ENCODE data around the gene GPR157.
A peak's percentile ranks its signal among the peaks of the same experiment; 100 is the strongest.

GPR157 gene

DNA sequence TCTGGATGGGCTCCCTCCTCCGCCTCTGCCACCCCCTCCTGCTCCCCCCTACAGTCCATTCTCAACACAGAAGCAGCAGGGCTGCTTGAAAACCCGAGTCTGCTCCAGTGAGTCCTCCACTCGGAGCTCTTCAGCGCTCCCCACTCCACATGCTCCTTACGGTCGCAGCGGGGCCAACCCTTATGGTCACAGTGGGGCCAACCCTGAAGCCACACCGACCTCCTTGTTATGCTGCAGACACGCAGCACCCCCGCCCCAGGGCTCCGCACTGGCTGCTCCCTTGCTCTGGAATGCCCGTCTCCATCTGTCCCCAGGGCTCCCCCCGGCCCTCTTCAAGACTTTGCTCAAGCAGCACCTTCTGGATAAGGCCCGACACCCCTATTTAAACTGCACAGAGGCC, 22.6 kb downstream of the GPR157 start:
- ChIA-PET CTCF (no interaction called here), POLR2A (ENCODE audit: low non-redundant PET) (interaction anchor here (0.5 kb wide), 1 partner anchor 20 kb away, joined by 3 read pairs; no protein-coding TSS in a partner anchor)
- no peak for DNase-seq (ENCODE audit: low spot score)
- no peak overlapping the region for H3K27ac ChIP-seq
- TF ChIP-seq, protein P1, sequence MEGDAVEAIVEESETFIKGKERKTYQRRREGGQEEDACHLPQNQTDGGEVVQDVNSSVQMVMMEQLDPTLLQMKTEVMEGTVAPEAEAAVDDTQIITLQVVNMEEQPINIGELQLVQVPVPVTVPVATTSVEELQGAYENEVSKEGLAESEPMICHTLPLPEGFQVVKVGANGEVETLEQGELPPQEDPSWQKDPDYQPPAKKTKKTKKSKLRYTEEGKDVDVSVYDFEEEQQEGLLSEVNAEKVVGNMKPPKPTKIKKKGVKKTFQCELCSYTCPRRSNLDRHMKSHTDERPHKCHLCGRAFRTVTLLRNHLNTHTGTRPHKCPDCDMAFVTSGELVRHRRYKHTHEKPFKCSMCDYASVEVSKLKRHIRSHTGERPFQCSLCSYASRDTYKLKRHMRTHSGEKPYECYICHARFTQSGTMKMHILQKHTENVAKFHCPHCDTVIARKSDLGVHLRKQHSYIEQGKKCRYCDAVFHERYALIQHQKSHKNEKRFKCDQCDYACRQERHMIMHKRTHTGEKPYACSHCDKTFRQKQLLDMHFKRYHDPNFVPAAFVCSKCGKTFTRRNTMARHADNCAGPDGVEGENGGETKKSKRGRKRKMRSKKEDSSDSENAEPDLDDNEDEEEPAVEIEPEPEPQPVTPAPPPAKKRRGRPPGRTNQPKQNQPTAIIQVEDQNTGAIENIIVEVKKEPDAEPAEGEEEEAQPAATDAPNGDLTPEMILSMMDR (conservative IDR thresholded peaks at IDR 0.05; ENCODE audit: low read depth): no peak

GRCh38 chr1:9105336-9105867, 23.5 kb downstream of the GPR157 start:
- CTCF ChIA-PET: interaction anchor here (0.6 kb wide), 1 partner anchor 448 kb away, joined by 6 read pairs; no protein-coding TSS in a partner anchor
- TF ChIP-seq, protein P1 (conservative IDR thresholded peaks at IDR 0.05; ENCODE audit: low read depth): no peak
- no peak for DNase-seq (ENCODE audit: low spot score)
- POLR2A ChIA-PET (ENCODE audit: low non-redundant PET): interaction anchor here (0.6 kb wide), 1 partner anchor 10 kb away, joined by 5 read pairs; no protein-coding TSS in a partner anchor
- no peak overlapping the region for H3K27ac ChIP-seq

GRCh38 chr1:9101510-9102146, 27.3 kb downstream of the GPR157 start:
- CTCF ChIA-PET: interaction anchor here (0.6 to 2.5 kb wide), 12 partner anchors 9 to 789 kb away, joined by 3 to 14 read pairs (median 5); no protein-coding TSS in a partner anchor
- TF ChIP-seq, protein P1 (conservative IDR thresholded peaks at IDR 0.05; ENCODE audit: low read depth): peak; percentile 66
- H3K27ac ChIP-seq: peak overlapping the region; percentile 11
- POLR2A ChIA-PET (ENCODE audit: low non-redundant PET): interaction anchor here (0.6 kb wide), 1 partner anchor 37 kb away, joined by 12 read pairs; no protein-coding TSS in a partner anchor
- DNase-seq (ENCODE audit: low spot score): peak; percentile 62

DNA sequence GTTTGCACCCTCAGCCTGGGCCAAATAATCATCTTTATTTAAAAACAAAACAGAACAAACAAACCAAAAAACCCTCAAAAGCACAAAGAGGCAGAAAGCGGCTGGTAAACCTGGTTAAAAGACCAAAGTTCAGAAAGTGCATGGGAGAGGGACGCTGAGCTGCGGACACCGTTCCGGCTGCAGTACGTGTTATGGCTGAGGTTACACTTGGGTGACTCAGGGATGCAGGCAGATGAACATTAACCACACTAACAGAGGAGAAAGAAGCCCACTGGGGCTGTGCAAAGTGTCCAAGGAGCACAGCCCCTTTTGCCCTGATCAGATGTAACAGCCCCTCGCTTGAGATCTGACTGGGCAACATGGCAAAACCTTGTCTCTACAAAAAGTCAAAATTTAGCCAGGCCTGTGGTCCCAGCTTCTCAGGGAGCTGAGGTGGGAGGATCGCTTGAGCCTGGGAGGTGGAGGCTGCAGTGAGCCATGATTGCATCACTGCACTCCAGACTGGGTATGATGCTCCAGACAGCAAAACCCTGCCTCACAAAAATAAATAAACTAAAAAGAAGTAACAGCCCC, 28.3 kb downstream of the GPR157 start:
- no peak for DNase-seq (ENCODE audit: low spot score)
- ChIA-PET POLR2A (ENCODE audit: low non-redundant PET) (interaction anchor here (0.6 kb wide), 2 partner anchors 38 to 58 kb away, joined by 5 to 12 read pairs; no protein-coding TSS in a partner anchor), CTCF (interaction anchor here (0.6 to 2.5 kb wide), 3 partner anchors 10 to 790 kb away, joined by 4 to 14 read pairs (median 5); no protein-coding TSS in a partner anchor)
- TF ChIP-seq, protein P1 (conservative IDR thresholded peaks at IDR 0.05; ENCODE audit: low read depth): no peak
- peak overlapping the region; percentile 11 for H3K27ac ChIP-seq

GRCh38 chr1:9099555-9099954, 29.3 kb downstream of the GPR157 start:
- CTCF ChIA-PET: interaction anchor here (0.7 to 0.9 kb wide), 2 partner anchors 10 to 170 kb away, joined by 3 read pairs; no protein-coding TSS in a partner anchor
- DNase-seq (ENCODE audit: low spot score): no peak
- POLR2A ChIA-PET (ENCODE audit: low non-redundant PET): no interaction called here
- TF ChIP-seq, protein P1 (conservative IDR thresholded peaks at IDR 0.05; ENCODE audit: low read depth): no peak
- no peak overlapping the region for H3K27ac ChIP-seq

- TF ChIP-seq, protein P1 (conservative IDR thresholded peaks at IDR 0.05; ENCODE audit: low read depth): no peak
- ChIA-PET POLR2A (ENCODE audit: low non-redundant PET) (no interaction called here), CTCF (no interaction called here)
- DNase-seq (ENCODE audit: low spot score): no peak
- H3K27ac ChIP-seq: 0 out of 2 replicates have a peak overlapping the region, but pooled peaks have one; percentile 12
Observed at GRCh38 chr1:9097947-9098705, 30.8 kb downstream of the GPR157 start.
